GM10248 (cell line): ENCODE results near the gene SEZ6.

ENCODE experiments used
- CTCF ChIA-PET: fragments of 300-600 bp; sonication (Branson Sonifier 250); formaldehyde crosslinking; extraction: SDS; loops from one replicate; lab custom pipeline; 2021; ENCODE audit warnings: antibody characterized with exemption; lab: Yijun Ruan, JAX
- POLR2A ChIA-PET: fragments of 350-650 bp; sonication (Branson Sonifier 250); formaldehyde crosslinking; extraction: SDS; loops from one replicate; lab custom pipeline; 2020; ENCODE audit warnings: antibody characterized with exemption; lab: Yijun Ruan, JAX
- DNase-seq: peaks from one replicate; pipeline ENCODE4 v3.0.0; 2012; ENCODE audit errors: extremely low spot score
- CTCF ChIP-seq: IDR thresholded peaks from 2 replicates; pipeline ENCODE4 v1.5.1; 2012; ENCODE audit warnings: mild to moderate bottlenecking, low read depth; ENCODE audit errors: extremely low read depth, missing control alignments, control extremely low read depth

SEZ6 gene

GRCh38 chr17:29007860-29008455 is 2.1 kb upstream of the SEZ6 start:
- TF ChIP-seq CTCF, result no peak
- DNase-seq, result no peak
- POLR2A ChIA-PET, result no interaction called here
- CTCF ChIA-PET, result interaction anchor here (1.1 to 1.2 kb wide), 2 partner anchors 54 to 104 kb away, joined by 3 to 4 read pairs; no protein-coding TSS in a partner anchor

- no peak for DNase-seq
- POLR2A ChIA-PET, result no interaction called here
- CTCF ChIA-PET, result interaction anchor here (1.1 kb wide), 1 partner anchor 54 kb away, joined by 4 read pairs; no protein-coding TSS in a partner anchor
- TF ChIP-seq CTCF, result no peak
Observed at GRCh38 chr17:29007456-29007855, 1.6 kb upstream of the SEZ6 start.

- CTCF ChIA-PET, result interaction anchor here (0.8 to 1.3 kb wide), 2 partner anchors 44 to 51 kb away, joined by 3 to 5 read pairs; no protein-coding TSS in a partner anchor
- no peak for DNase-seq
- no peak for TF ChIP-seq CTCF
- POLR2A ChIA-PET, result no interaction called here
Observed at GRCh38 chr17:29004081-29004692, 1.6 kb downstream of the SEZ6 start.

- ChIA-PET CTCF (interaction anchor here (0.8 to 1.3 kb wide), 2 partner anchors 45 to 50 kb away, joined by 3 to 5 read pairs; no protein-coding TSS in a partner anchor), POLR2A (no interaction called here)
- DNase-seq, result no peak
- TF ChIP-seq CTCF, result no peak
Observed at GRCh38 chr17:29003289-29003688, 2.5 kb downstream of the SEZ6 start.

GRCh38 chr17:29002811-29003210 is 3.0 kb downstream of the SEZ6 start:
- DNase-seq, result no peak
- ChIA-PET POLR2A (no interaction called here), CTCF (interaction anchor here (1.3 kb wide), 1 partner anchor 50 kb away, joined by 5 read pairs; no protein-coding TSS in a partner anchor)
- TF ChIP-seq CTCF, result no peak

- DNase-seq, result no peak
- ChIA-PET POLR2A (no interaction called here), CTCF (interaction anchor here (1.2 to 2.5 kb wide), 6 partner anchors 18 to 179 kb away, joined by 3 to 8 read pairs (median 4); partner anchors contain the start of gene MYO18A)
- TF ChIP-seq CTCF, result no peak
Observed at GRCh38 chr17:29000973-29001372, 4.9 kb downstream of the SEZ6 start.
